Activated CD8-positive, alpha-beta T cell treated with anti-CD3 and anti-CD28 coated beads, Interleukin-2, amount 10 ng/mL, durations not matched to agents 7 days and 5 days (primary cell): ENCODE measurements around the gene SHC4. TPM values are rescaled to one million over a fixed set of nuclear protein-coding genes. Genes with fewer than 3 reads are reported as not detected.

ENCODE experiments used
- ATAC-seq: fragments of 150-1000 bp; cut with Tn5 transposase; one replicate; pipeline ENCODE4 v1.10.0; 2021; ENCODE audit warnings: moderate library complexity
- CTCF ChIA-PET: fragments of 350-600 bp; sonication (Branson Sonifier 250); formaldehyde crosslinking; loops from one replicate; lab custom pipeline; 2021; ENCODE audit warnings: antibody characterized with exemption; lab: Charles Lee
- POLR2A ChIA-PET: fragments of 350-600 bp; sonication (Branson Sonifier 250); formaldehyde crosslinking; loops from one replicate; lab custom pipeline; 2021; ENCODE audit warnings: antibody characterized with exemption; lab: Charles Lee
- DNase-seq: peaks from one replicate; pipeline ENCODE4 v3.0.0-alpha.2; 2020
- H3K27ac Mint-ChIP-seq: one replicate; pipeline ENCODE4 v1.8.0; 2021; ENCODE audit warnings: mild to moderate bottlenecking, mixed read lengths
- H3K27me3 Mint-ChIP-seq: one replicate; pipeline ENCODE4 v1.8.0; 2021; ENCODE audit warnings: low read depth, mixed read lengths
- H3K36me3 Mint-ChIP-seq: one replicate; pipeline ENCODE4 v1.8.0; 2021; ENCODE audit warnings: low read depth, mixed read lengths
- H3K4me1 Mint-ChIP-seq: one replicate; pipeline ENCODE4 v1.8.0; 2021; ENCODE audit warnings: low read depth, mixed read lengths
- H3K4me3 Mint-ChIP-seq: one replicate; pipeline ENCODE4 v1.8.0; 2021; ENCODE audit warnings: mild to moderate bottlenecking, mixed read lengths
- H3K9me3 Mint-ChIP-seq: one replicate; pipeline ENCODE4 v1.8.0; 2022; ENCODE audit warnings: mixed read lengths; ENCODE audit not compliant: insufficient read depth
- total RNA-seq, 2 experiments: library from RNA; stranded (reverse); gene quantifications; one replicate each; pipeline ENCODE4 v1.2.3, GENCODE V29; 2021

The SHC4 gene
- total RNA-seq, 2 experiments from 2014 or later: 0.65 to 0.66 TPM

DNA sequence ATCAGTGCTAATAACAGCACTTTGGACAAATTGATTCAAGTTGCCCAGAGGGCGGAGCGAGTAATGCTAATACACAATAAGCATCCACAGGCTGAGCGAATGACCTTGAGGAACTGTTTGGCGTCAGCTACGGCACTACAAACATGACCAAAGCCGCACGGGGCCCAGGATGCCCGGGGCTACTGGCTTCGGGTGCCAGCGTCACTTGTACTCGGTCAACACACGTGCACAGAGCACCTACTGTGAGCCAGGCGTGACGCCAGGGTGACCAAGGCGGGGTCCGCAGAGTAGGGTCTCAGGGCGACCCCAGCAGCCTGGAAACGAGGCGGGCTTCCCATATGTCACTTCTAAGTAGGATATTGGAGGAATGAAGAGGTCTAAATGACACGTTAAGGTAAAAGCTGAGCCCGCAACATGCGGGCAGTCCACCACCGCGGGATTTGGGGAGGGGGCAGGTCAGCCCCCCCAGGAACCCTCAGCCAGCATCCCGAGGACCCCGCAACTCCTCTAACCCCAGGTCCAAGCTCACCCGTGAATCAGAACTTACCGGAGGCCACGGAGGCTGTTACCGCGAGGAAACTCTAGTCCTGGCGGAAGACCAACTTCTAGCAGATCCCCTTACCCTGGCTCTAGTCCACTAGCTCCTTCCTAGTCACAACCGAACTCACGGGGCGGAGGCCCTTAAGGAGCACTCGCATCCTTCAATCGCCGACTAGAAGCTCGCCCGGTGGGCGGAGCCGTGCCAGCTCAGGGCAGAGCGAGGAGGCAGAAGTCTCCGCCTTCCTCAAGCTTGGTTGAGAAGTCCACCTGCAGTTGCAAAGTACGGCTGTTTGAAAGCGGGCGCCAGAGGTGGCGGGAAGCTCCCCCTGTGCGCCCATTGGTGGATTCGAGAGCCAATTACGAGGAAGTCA is 153.1 kb downstream of the SHC4 start, which contains the start of gene CEP152:
Gene CEP152 (minus strand): TSS at position 656 of the 911 bp plus-strand sequence. CDS start 5,420 bp downstream, outside the sequence.
- H3K4me3 Mint-ChIP-seq: peak within 1 kb of the TSS; percentile 95
- POLR2A ChIA-PET: interaction anchor here (0.7 to 1.7 kb wide), 10 partner anchors 9 to 1544 kb away, joined by 3 to 16 read pairs (median 3); partner anchors contain the start of genes COPS2, EID1 and GABPB1
- no peaks in the 10 kb centered on the region for H3K9me3 Mint-ChIP-seq
- peaks cover 17% of the 10 kb centered on the region for H3K27me3 Mint-ChIP-seq
- CTCF ChIA-PET: interaction anchor here (0.7 to 2.9 kb wide), 11 partner anchors 9 to 477 kb away, joined by 3 to 17 read pairs (median 4); partner anchors contain the start of gene GALK2
- peak within 1 kb of the TSS; percentile 96 for H3K27ac Mint-ChIP-seq
- H3K36me3 Mint-ChIP-seq: peaks cover 19% of the 10 kb centered on the region
- peaks cover 35% of the 10 kb centered on the region for H3K4me1 Mint-ChIP-seq
- peak; percentile 100 for DNase-seq
- ATAC-seq: peak; percentile 97

DNA sequence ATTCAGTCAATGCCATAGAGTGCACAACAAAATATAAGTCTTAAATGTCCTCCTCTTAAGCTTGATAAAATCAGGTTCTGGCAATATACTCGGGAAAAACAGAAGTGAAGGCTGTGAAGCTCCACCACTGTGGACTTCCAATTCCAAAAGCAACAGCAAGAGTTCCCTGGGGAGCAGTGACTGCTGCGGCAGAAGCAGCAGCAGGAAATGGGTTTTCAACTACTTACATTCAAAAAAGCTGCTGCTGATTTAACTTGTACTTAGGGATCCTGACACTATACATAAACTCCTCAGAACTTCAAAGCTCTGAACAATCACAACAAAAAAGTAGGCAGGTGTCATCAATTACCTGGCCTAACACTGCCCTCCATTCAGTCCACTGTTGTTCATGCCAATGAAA is 157.6 kb downstream of the SHC4 start:
- Mint-ChIP-seq H3K27ac (no peak overlapping the region), H3K4me3 (no peak overlapping the region)

GRCh38 chr15:48805591-48805990 is 158.1 kb downstream of the SHC4 start:
- CTCF ChIA-PET: interaction anchor here (0.8 to 1.4 kb wide), 3 partner anchors 29 to 170 kb away, joined by 3 read pairs; no protein-coding TSS in a partner anchor
- Mint-ChIP-seq H3K27ac (no peak overlapping the region), H3K4me3 (no peak overlapping the region), H3K4me1 (peaks cover 47% of the 10 kb centered on the region), H3K9me3 (no peaks in the 10 kb centered on the region), H3K36me3 (peaks cover 40% of the 10 kb centered on the region), H3K27me3 (no peaks in the 10 kb centered on the region)
- POLR2A ChIA-PET: interaction anchor here (0.6 kb wide), 1 partner anchor 407 kb away, joined by 3 read pairs; no protein-coding TSS in a partner anchor
- ATAC-seq (no peak), DNase-seq (no peak)

More for the DNA sequence above, 157.6 kb downstream of the SHC4 start:
- Mint-ChIP-seq H3K36me3 (peaks cover 40% of the 10 kb centered on the region), H3K27me3 (no peaks in the 10 kb centered on the region), H3K9me3 (no peaks in the 10 kb centered on the region), H3K4me1 (peaks cover 43% of the 10 kb centered on the region)
- POLR2A ChIA-PET: interaction anchor here (0.6 kb wide), 1 partner anchor 408 kb away, joined by 3 read pairs; no protein-coding TSS in a partner anchor
- CTCF ChIA-PET: interaction anchor here (0.8 to 1.4 kb wide), 4 partner anchors 30 to 430 kb away, joined by 3 read pairs; no protein-coding TSS in a partner anchor
- ATAC-seq: no peak
- no peak for DNase-seq

- ChIA-PET POLR2A (no interaction called here), CTCF (no interaction called here)
- no peak for DNase-seq
- no peak for ATAC-seq
- peaks cover 38% of the 10 kb centered on the region for H3K36me3 Mint-ChIP-seq
- H3K4me3 Mint-ChIP-seq: no peak overlapping the region
- peaks cover 43% of the 10 kb centered on the region for H3K4me1 Mint-ChIP-seq
- H3K9me3 Mint-ChIP-seq: no peaks in the 10 kb centered on the region
- H3K27ac Mint-ChIP-seq: no peak overlapping the region
- H3K27me3 Mint-ChIP-seq: no peaks in the 10 kb centered on the region
These were observed 159.8 kb downstream of the SHC4 start for GRCh38 chr15:48803877-48804276.

DNA sequence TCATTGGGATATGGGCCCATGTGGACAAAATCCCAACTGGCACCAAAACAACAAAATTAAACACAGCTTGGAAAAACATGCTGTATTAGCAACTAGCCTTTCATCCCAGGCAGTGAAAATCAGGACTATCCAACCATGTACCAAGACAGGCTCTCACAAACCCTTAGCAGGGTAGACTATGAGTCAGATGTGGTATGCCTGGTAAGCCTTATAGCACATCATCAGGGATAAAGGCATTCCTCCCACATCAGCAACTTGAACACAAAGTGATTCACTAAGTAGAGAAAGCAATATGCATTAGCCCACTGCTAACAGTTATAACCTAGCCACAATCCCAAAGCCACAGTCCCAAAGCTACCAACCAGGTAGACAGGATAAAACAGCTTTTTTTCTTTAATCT is 160.9 kb downstream of the SHC4 start:
- Mint-ChIP-seq H3K36me3 (peaks cover 38% of the 10 kb centered on the region), H3K9me3 (no peaks in the 10 kb centered on the region), H3K4me3 (no peak overlapping the region), H3K4me1 (peaks cover 46% of the 10 kb centered on the region), H3K27me3 (no peaks in the 10 kb centered on the region), H3K27ac (no peak overlapping the region)
- DNase-seq (no peak), ATAC-seq (no peak)
- POLR2A ChIA-PET: no interaction called here
- CTCF ChIA-PET: interaction anchor here (2.5 kb wide), 1 partner anchor 7 kb away, joined by 17 read pairs; the partner anchor contains the start of gene CEP152

DNA sequence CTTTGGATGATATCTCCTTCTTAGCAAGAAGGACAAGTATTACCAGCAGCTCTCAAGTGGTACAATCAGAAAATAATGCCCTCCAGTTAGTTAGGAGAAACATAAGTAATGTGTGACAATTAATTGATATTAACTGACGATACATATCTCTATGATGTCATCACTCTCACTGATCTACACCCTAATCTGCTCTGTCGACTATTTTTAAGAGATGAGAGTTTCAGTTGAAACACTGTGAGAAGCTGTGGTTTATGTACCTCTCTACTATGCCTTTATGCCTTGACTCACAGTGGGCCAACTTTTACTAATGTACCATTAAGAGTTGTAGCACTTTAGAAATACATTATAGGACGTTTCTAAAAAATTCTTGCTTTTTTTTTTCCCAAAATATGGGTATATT is 161.5 kb downstream of the SHC4 start:
- H3K27me3 Mint-ChIP-seq: no peaks in the 10 kb centered on the region
- no peaks in the 10 kb centered on the region for H3K9me3 Mint-ChIP-seq
- H3K36me3 Mint-ChIP-seq: peaks cover 43% of the 10 kb centered on the region
- no peak overlapping the region for H3K4me3 Mint-ChIP-seq
- peaks cover 52% of the 10 kb centered on the region for H3K4me1 Mint-ChIP-seq
- DNase-seq (no peak), ATAC-seq (no peak)
- H3K27ac Mint-ChIP-seq: no peak overlapping the region
- ChIA-PET POLR2A (interaction anchor here (2.4 kb wide), 1 partner anchor 8 kb away, joined by 11 read pairs; the partner anchor contains the start of gene CEP152), CTCF (interaction anchor here (1.7 to 2.5 kb wide), 2 partner anchors 8 to 24 kb away, joined by 4 to 17 read pairs; partner anchors contain the start of gene CEP152)

DNA sequence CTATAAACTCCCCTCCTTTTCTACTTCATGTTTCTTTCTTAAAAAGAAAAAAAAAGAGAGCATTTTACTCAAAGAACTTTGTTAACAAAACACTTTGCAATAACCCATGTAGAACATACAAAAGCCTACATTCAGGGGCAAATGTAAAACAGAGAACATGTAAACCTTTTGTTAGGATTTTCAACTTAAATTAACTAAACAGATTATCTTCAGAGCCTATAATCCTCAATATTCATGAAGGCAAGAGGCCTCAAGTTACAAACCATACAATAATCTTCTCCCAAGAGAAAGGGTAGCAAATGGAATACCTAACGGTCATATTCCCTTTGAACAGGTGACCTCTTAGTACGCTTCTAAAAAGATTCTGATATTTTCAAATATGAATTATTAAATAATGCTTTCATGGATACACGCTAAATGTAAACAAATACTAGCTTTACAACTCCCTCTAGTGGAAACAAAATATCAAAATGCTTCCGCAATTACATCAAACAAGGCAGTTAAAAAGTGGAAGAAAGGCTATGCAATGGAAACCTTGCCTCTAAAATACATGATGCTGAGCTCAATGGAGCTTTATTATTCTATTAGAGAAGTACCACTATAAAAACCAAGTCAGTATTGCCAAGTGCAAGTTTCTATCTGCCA is 162.8 kb downstream of the SHC4 start:
- ATAC-seq (no peak), DNase-seq (no peak)
- H3K9me3 Mint-ChIP-seq: no peaks in the 10 kb centered on the region
- no peak overlapping the region for H3K4me3 Mint-ChIP-seq
- H3K27ac Mint-ChIP-seq: no peak overlapping the region
- H3K36me3 Mint-ChIP-seq: peaks cover 47% of the 10 kb centered on the region
- CTCF ChIA-PET: interaction anchor here (0.8 to 2.5 kb wide), 7 partner anchors 9 to 465 kb away, joined by 3 to 17 read pairs (median 3); partner anchors contain the start of genes CEP152 and SHC4
- POLR2A ChIA-PET: interaction anchor here (2.4 kb wide), 1 partner anchor 10 kb away, joined by 11 read pairs; the partner anchor contains the start of gene CEP152
- H3K27me3 Mint-ChIP-seq: no peaks in the 10 kb centered on the region
- H3K4me1 Mint-ChIP-seq: peaks cover 49% of the 10 kb centered on the region

DNA sequence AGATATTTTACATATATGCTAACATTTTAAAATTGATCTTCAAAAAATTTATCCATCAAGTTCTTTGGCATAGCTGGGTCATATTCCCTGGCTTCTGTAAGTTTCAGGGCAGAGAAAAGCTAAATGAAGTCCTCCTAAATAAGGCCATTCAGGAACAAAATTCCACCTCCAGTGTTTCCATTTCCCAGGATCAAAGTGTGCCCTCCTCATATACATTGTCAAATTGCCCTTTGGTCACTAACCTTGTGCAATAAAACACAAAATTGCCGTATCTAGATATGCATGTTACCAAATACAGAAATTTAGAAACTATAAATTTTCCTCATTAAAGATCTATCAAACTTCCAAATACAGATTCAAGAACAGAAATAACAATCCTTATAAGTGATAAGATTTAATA is 163.5 kb downstream of the SHC4 start:
- Mint-ChIP-seq H3K9me3 (no peaks in the 10 kb centered on the region), H3K27me3 (no peaks in the 10 kb centered on the region), H3K27ac (no peak overlapping the region), H3K4me3 (no peak overlapping the region), H3K36me3 (peaks cover 44% of the 10 kb centered on the region), H3K4me1 (peaks cover 52% of the 10 kb centered on the region)
- ChIA-PET CTCF (no interaction called here), POLR2A (interaction anchor here (2.4 kb wide), 1 partner anchor 10 kb away, joined by 11 read pairs; the partner anchor contains the start of gene CEP152)
- ATAC-seq: no peak
- DNase-seq: no peak

DNA sequence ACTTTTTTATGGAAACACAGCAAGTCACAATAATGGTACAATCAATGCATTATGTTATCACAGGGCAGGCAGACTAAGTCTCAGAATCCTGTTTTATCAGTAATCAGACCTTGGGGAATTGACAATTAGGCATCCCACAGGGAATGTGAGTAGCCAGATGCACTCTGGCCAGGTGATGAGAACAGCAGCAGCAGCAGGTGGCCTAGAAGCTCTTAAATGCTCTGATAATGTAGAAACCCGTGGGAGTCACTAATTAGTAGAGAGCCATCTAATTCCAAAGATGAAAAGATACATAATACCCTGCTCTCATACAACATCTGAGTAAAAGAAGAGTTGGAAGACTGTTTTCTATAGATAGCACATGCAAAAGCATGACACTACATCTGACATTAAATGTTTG is 165.4 kb downstream of the SHC4 start:
- Mint-ChIP-seq H3K4me3 (no peak overlapping the region), H3K9me3 (no peaks in the 10 kb centered on the region), H3K36me3 (peaks cover 34% of the 10 kb centered on the region), H3K27me3 (no peaks in the 10 kb centered on the region), H3K4me1 (peaks cover 57% of the 10 kb centered on the region), H3K27ac (no peak overlapping the region)
- DNase-seq (no peak), ATAC-seq (no peak)
- POLR2A ChIA-PET: no interaction called here
- CTCF ChIA-PET: interaction anchor here (1.4 kb wide), 1 partner anchor 13 kb away, joined by 3 read pairs; the partner anchor contains the start of gene CEP152

- Mint-ChIP-seq H3K36me3 (peaks cover 44% of the 10 kb centered on the region), H3K4me1 (peaks cover 50% of the 10 kb centered on the region), H3K27ac (peak overlapping the region; percentile 79), H3K27me3 (no peaks in the 10 kb centered on the region), H3K9me3 (no peaks in the 10 kb centered on the region), H3K4me3 (peak overlapping the region; percentile 32)
- peak; percentile 54 for ATAC-seq
- CTCF ChIA-PET: interaction anchor here (1.4 kb wide), 1 partner anchor 14 kb away, joined by 3 read pairs; the partner anchor contains the start of gene CEP152
- POLR2A ChIA-PET: no interaction called here
- no peak for DNase-seq
These were observed 166.8 kb downstream of the SHC4 start for GRCh38 chr15:48796930-48797329.

DNA sequence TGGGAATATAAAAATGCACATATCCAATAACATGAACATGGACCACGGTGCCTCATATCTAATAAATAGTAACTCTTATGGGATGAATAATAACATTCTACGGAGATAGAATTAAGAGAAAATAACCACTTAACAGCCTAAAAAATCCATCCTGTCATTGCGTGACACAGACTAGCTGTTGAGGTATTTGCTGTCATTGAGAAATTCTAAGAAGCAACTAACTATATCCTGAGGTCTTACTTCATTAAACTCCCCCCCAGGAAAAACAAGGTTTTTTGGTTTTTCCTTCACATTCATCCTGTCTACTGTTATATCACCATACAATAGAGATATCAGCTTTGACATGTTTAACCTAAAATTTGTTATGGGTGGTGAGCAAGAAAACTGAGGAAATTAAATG is 167.2 kb downstream of the SHC4 start:
- ATAC-seq (no peak), DNase-seq (no peak)
- Mint-ChIP-seq H3K4me1 (peaks cover 50% of the 10 kb centered on the region), H3K27ac (peak overlapping the region; percentile 79), H3K36me3 (peaks cover 46% of the 10 kb centered on the region), H3K27me3 (no peaks in the 10 kb centered on the region), H3K4me3 (peak overlapping the region; percentile 7), H3K9me3 (no peaks in the 10 kb centered on the region)
- ChIA-PET CTCF (no interaction called here), POLR2A (no interaction called here)
